HG02623 (cell line): ENCODE data around the gene GLT1D1.

ENCODE experiments used
- ATAC-seq: cut with Tn5 transposase; IDR thresholded peaks from one replicate; pipeline ENCODE4 v1.9.1; 2021; ENCODE audit warnings: moderate library complexity; ENCODE audit not compliant: unreplicated experiment

The GLT1D1 gene

DNA sequence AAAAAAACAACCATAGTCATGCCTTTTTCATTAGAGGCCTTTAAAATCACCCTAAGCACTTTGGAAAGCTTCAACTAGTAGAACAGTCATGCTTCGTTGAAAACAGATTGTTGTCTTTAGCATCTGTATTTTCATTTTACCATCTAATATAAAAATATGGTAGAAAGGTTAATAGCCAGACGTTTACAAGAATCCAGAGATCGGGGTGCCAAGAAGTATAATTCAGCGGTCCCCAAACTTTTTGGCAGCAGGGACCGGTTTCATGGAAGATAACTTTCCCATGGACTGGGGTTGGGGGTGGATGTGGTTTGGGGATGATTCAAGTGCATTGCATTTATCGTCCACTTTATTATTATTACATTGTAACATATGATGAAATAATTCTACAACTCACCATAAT is 138.4 kb downstream of the GLT1D1 start:
- ATAC-seq = no peak

- no peak for ATAC-seq
Observed at GRCh38 chr12:128992116-128992515, 138.8 kb downstream of the GLT1D1 start.

DNA sequence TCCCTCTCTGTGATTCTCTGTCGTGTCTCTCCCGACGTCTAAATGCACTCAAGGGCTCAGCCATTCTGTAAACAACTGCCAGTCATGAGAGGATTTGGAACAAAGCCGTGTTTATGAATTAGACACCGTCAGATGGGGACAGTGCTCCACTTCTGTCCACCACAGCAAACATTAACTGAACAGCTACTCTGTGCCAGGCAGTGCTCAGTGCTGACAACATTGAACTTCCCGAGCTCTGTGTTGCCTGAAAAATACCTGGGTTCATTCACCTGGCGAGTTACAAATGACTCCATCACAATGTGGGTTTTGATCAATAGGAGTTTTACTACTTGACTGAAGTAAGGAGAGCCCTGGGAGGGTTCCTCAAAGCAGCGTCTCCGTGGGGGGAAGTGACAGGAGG is 139.3 kb downstream of the GLT1D1 start:
- no peak for ATAC-seq

DNA sequence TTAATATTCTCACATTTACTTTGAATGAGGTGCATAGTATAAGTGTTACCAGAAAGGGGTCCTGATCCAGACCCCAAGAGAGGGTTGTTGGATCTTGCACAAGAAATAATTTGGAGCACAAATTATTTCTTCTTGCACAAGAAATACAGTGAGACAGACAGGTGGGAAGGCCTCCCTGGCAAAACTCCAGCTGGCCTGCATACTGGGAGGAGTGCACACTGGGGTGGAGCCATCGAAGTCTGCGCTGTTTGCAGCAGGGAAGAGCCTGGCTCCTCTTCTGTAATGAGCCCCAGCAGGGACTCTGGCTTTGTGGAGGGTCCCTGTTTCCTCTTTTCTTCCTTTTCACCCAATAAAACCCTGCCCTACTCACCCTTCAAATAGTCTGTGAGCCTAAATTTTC is 141.6 kb downstream of the GLT1D1 start:
- no peak for ATAC-seq

DNA sequence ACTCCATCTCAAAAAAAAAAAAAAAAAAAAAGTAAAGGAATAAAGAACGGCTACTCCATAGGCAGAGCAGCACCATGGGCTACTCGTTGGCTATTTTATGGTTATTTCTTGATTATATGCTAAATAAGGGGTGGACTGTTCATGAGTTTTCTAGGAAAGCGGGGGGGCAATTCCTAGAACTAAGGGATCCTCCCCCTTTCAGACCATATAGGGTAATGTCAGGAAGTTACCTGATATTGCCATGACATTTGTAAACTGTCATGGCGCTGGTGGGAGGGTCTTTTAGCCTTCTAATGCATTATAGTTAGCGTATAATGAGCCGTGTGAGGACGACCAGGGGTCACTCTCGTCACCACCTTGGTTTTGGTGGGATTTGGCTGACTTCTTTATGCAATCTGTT is 142.3 kb downstream of the GLT1D1 start:
- no peak for ATAC-seq

DNA sequence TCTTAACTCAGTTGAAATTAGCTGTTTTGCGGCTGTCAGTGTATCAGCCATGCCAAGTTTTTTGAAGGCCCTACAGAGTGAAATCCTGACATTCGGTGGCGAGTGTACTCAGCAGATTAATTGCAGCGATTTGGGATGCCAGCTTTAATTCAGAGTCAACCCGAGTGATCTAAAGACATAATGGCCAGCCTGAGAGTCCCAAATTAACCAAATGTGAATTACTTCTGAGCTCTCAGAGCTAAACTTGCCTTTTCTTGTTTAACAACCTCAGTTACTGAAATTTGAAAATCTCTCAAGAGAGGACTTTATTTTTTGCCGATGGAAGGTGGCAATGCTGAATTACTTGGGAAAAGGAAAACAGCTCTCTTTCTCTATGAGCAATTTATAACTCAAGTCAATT is 148.5 kb downstream of the GLT1D1 start:
- no peak for ATAC-seq

- no peak for ATAC-seq
Observed at GRCh38 chr12:129002427-129002826, 149.1 kb downstream of the GLT1D1 start.

DNA sequence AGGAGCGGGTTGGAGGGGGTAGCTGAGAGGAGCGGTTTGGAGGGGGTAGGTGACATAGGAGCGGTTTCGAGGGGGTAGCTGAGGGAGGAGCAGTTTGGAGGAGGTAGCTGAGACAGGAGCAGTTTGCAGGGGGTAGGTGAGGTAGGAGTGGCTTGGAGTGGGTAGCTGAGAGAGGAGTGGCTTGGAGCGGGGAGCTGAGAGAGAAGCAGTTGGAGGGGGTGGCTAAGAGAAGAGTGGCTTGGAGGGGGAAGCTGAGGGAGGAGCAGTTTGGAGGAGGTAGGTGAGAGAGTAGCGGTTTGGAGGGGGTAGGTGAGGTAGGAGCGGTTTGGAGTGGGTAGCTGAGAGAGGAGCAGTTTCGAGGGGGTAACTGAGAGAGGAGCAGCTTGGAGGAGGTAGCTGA is 152.1 kb downstream of the GLT1D1 start:
- no peak for ATAC-seq

DNA sequence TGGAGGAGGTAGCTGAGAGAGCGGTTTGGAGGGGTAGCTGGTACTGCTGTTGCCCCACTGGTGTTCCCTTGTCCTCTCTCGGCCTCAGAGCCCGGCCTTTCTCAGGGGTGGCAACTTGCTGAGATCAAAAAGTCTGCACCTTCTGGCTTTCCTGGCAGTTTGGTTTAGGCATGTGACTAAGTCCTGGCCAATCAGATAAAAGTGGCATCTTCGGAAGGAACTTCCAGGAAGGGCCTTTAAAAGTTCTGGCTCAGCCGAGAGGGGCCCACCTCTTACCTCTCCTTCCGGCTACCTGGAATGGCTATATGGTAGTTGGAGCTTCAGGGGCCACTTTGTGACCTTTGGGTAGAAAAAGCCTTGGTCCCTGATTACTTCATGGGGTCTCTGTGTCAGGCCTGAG is 152.6 kb downstream of the GLT1D1 start:
- no peak for ATAC-seq

DNA sequence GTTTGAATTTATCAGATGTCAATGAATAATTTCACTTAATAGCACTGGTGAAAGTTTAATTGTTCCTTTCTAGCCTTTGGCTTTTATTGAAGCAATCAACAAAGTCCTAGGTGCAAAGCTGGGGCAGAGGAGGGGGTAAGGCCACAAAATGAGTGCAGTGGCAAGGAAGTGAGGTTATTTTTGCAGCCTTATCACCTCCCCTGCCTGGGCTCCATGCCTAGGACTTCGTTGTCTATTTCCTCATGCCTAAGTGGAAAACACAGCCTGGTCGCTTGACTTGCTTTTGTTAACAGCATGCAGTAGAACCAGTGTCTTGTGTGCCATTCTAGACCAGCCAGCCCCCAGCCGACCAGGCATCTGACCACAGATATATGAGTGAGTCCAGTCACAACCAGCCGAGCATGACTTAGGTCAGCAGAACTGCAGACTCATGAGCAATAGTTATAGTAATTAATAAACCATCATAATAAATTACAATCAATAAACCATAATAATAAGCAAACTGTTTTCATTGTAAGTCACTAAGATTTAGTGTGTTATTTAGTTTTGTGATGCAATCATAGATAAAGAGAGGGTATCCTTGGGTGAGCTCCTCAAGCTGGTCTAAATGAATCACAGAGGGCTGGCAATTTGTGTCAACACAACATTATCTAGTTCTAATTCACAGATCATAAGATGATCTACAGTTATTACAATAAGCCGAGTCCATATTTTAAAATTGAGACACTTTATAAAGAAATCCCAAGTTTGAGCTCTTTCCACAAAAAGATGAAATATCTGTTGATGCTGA is 156.8 kb downstream of the GLT1D1 start:
- no peak for ATAC-seq

GRCh38 chr12:129016159-129016558 is 162.9 kb downstream of the GLT1D1 start:
- no peak for ATAC-seq

DNA sequence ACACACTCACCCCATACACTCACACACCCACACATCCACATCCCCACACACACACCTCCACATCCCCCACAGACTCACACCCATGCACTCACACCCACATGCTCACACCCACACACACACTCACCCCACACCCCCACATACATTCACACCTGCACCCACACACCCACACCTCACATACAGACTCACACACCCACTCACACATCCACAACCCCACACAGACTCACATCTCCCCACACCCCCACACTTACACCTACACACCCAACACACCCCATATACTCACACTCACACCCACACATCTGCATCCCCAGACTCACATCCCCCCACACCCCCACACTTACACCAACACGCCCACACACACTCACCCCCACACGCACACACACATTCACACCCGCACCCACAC is 171.8 kb downstream of the GLT1D1 start:
- ATAC-seq = no peak

- no peak for ATAC-seq
Observed at GRCh38 chr12:129028844-129029243, 175.6 kb downstream of the GLT1D1 start.
